Osteoblast (primary cell): ENCODE data around the gene TMPRSS13. TPM values are rescaled to one million over a fixed set of nuclear protein-coding genes. Genes with fewer than 3 reads are reported as not detected.

Experiments used
- DNase-seq: peaks from one replicate; pipeline ENCODE4 v3.0.0; 2011; ENCODE audit warnings: low spot score, mixed read lengths; ENCODE audit not compliant: insufficient read length; ENCODE audit errors: missing footprints
- H2AFZ ChIP-seq: 2 replicates; pipeline ENCODE4 v1.6.0; 2011; ENCODE audit warnings: mild to moderate bottlenecking, low read length
- H3K27ac ChIP-seq: 2 replicates; pipeline ENCODE4 v1.5.1; 2011; ENCODE audit warnings: mild to moderate bottlenecking, low read depth, low read length, moderate library complexity
- H3K27me3 ChIP-seq: 2 replicates; pipeline ENCODE4 v1.6.0; 2012; ENCODE audit warnings: mild to moderate bottlenecking, control low read depth, inconsistent platforms, low read length, moderate library complexity; ENCODE audit not compliant: insufficient read depth
- H3K36me3 ChIP-seq: 2 replicates; pipeline ENCODE4 v1.5.1; 2011; ENCODE audit warnings: mild to moderate bottlenecking, low read length, control low read depth, moderate library complexity; ENCODE audit not compliant: insufficient read depth
- H3K4me1 ChIP-seq: 2 replicates; pipeline ENCODE4 v1.5.1; 2011; ENCODE audit warnings: mild to moderate bottlenecking, low read length, control low read depth, moderate library complexity; ENCODE audit not compliant: insufficient read depth
- H3K4me2 ChIP-seq: 2 replicates; pipeline ENCODE4 v1.6.0; 2011; ENCODE audit warnings: mild to moderate bottlenecking, low read length; ENCODE audit not compliant: insufficient read depth
- H3K4me3 ChIP-seq: fragments of 200-600 bp; sonication (generic); 3 replicates; pipeline ENCODE4 v1.5.1; 2012; ENCODE audit warnings: mild to moderate bottlenecking, low read length, inconsistent platforms; ENCODE audit not compliant: insufficient read depth
- H3K79me2 ChIP-seq: 2 replicates; pipeline ENCODE4 v1.6.0; 2012; ENCODE audit warnings: mild to moderate bottlenecking, low read length, control low read depth, inconsistent platforms; ENCODE audit not compliant: insufficient read depth
- H3K9me3 ChIP-seq: 2 replicates; pipeline ENCODE4 v1.5.1; 2011; ENCODE audit warnings: low read depth, low read length, control low read depth
- H4K20me1 ChIP-seq: 2 replicates; pipeline ENCODE4 v1.6.0; 2012; ENCODE audit warnings: mild to moderate bottlenecking, low read length, control low read depth; ENCODE audit not compliant: insufficient read depth
- CTCF ChIP-seq: IDR thresholded peaks from 2 replicates; pipeline ENCODE4 v1.5.1; 2011; ENCODE audit warnings: mild to moderate bottlenecking, low read depth, low read length, moderate library complexity; ENCODE audit errors: extremely low read depth
- total RNA-seq: library from RNA; depleted of rRNA; stranded (reverse); fragments of >200 nt; gene quantifications from 2 replicates; pipeline ENCODE4 v1.2.3, GENCODE V29; 2012

TMPRSS13 gene
- total RNA-seq, 1 donor: not detected

GRCh38 chr11:117941163-117941707, 12.0 kb upstream of the TMPRSS13 start:
- no peaks in the 10 kb centered on the region for H3K27me3 ChIP-seq
- no peak overlapping the region for H3K4me2 ChIP-seq
- H3K9me3 ChIP-seq: no peaks in the 10 kb centered on the region
- peak; percentile 34 for DNase-seq
- H3K36me3 ChIP-seq: no peaks in the 10 kb centered on the region
- no peaks in the 10 kb centered on the region for H4K20me1 ChIP-seq
- TF ChIP-seq CTCF: no peak
- H3K27ac ChIP-seq: no peak overlapping the region
- no peak overlapping the region for H2AFZ ChIP-seq
- H3K4me1 ChIP-seq: no peaks in the 10 kb centered on the region
- H3K79me2 ChIP-seq: no peaks in the 10 kb centered on the region
- no peak overlapping the region for H3K4me3 ChIP-seq

DNA sequence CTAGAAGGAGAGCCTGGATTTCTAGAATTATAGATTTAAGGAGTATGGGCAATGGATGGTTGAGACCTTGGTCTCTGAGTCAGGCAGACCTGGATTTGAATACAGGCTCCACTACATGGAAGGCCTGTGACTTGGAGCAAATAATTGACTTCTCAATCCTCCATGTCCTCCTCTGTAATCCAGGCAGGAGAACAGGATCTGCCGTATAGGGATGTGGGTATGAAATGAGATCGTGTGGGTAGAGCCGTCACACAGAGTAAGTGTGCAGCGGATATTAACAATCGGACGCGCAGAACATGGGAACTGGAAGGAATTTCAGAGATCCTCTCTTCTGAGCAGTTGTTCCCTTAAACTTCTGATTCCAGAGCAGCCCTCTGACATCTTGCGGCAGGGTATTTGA, 11.5 kb upstream of the TMPRSS13 start:
- Histone ChIP-seq H3K4me2 (no peak overlapping the region), H3K79me2 (no peaks in the 10 kb centered on the region), H2AFZ (no peak overlapping the region), H3K36me3 (no peaks in the 10 kb centered on the region), H3K9me3 (no peaks in the 10 kb centered on the region), H3K27me3 (no peaks in the 10 kb centered on the region), H3K4me3 (no peak overlapping the region), H3K4me1 (no peaks in the 10 kb centered on the region), H4K20me1 (no peaks in the 10 kb centered on the region), H3K27ac (no peak overlapping the region)
- no peak for TF ChIP-seq CTCF
- DNase-seq: no peak

GRCh38 chr11:117936973-117937372, 7.8 kb upstream of the TMPRSS13 start:
- Histone ChIP-seq H3K36me3 (no peaks in the 10 kb centered on the region), H3K4me2 (no peak overlapping the region), H3K27me3 (no peaks in the 10 kb centered on the region), H4K20me1 (no peaks in the 10 kb centered on the region), H3K79me2 (no peaks in the 10 kb centered on the region), H3K4me3 (no peak overlapping the region), H3K4me1 (no peaks in the 10 kb centered on the region), H2AFZ (no peak overlapping the region), H3K27ac (no peak overlapping the region), H3K9me3 (no peaks in the 10 kb centered on the region)
- DNase-seq: no peak
- TF ChIP-seq CTCF: no peak

DNA sequence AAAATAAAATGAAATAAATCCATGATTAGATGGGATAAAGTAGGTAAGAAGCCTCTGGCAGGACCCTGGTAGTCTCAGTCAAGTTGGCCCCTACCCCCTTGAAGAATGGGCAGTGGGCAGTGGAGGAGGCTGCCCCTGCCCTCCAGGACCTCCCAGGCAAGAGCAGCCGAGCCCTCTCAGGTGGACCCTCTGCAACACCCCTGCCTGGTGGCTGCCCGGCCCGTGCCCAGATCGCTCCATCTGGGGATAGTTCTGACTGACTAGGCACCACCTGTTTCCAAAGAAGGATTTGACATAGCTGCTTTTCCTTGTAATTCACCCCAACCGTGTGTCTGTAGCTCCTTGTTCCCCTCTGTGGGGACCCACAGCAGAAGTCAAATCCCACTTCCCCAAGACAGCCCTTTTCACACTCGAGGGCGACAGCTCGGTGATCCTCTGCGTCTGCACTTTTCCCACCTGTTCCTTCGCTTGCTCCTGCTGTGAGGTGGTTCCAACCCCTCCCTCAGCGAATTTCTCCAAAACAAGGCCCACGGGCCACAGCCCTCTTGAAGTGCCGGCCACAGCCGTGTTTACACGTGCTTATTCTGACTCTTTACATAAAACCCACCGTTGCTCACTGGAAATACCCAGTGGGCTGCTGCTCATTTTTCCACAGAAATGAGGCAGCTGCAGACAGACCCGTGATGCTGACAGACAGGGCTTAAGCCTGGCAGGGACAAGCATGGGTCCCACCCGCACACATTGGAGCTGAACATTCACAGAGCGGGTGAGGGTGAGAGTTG, 5.5 kb upstream of the TMPRSS13 start:
- no peak for DNase-seq
- Histone ChIP-seq H3K36me3 (no peaks in the 10 kb centered on the region), H2AFZ (no peak overlapping the region), H3K27me3 (no peaks in the 10 kb centered on the region), H3K4me2 (no peak overlapping the region), H3K4me1 (no peaks in the 10 kb centered on the region), H3K79me2 (no peaks in the 10 kb centered on the region), H3K4me3 (no peak overlapping the region), H3K27ac (no peak overlapping the region), H4K20me1 (no peaks in the 10 kb centered on the region), H3K9me3 (no peaks in the 10 kb centered on the region)
- no peak for TF ChIP-seq CTCF
